ENCODE data around the gene ACBD7.

The ACBD7 gene

DNA sequence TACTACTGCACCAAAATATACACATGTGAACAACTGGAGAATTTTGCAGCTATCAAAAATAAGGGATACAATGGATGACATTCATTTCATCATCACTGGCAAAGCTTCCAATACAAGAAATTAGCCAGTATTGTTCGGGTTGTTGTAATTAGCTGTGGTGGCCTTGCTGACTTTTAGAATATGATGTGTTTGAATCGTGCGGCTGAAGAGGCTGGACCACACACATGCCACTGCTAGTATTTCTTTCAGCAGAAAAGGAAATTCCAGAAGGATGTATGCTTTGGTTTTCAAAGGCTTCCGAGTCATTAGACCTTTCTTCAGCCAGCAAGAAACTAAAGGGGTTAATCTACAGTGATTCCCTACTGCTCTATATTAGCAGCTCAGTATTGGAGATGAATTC, 25.2 kb upstream of the ACBD7 start:
- no peak for DNase-seq (ENCODE audit: low read depth)
- TF ChIP-seq, protein P1, sequence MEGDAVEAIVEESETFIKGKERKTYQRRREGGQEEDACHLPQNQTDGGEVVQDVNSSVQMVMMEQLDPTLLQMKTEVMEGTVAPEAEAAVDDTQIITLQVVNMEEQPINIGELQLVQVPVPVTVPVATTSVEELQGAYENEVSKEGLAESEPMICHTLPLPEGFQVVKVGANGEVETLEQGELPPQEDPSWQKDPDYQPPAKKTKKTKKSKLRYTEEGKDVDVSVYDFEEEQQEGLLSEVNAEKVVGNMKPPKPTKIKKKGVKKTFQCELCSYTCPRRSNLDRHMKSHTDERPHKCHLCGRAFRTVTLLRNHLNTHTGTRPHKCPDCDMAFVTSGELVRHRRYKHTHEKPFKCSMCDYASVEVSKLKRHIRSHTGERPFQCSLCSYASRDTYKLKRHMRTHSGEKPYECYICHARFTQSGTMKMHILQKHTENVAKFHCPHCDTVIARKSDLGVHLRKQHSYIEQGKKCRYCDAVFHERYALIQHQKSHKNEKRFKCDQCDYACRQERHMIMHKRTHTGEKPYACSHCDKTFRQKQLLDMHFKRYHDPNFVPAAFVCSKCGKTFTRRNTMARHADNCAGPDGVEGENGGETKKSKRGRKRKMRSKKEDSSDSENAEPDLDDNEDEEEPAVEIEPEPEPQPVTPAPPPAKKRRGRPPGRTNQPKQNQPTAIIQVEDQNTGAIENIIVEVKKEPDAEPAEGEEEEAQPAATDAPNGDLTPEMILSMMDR (conservative IDR thresholded peaks at IDR 0.05; ENCODE audit: low read depth, low read length): no peak
- no peak overlapping the region for H3K4me3 ChIP-seq (ENCODE audit: low read length)

- H3K4me3 ChIP-seq (ENCODE audit: low read length): no peak overlapping the region
- TF ChIP-seq, protein P1 (conservative IDR thresholded peaks at IDR 0.05; ENCODE audit: low read depth, low read length): no peak
- DNase-seq (ENCODE audit: low read depth): no peak
These were observed 24.1 kb upstream of the ACBD7 start for GRCh38 chr10:15112657-15113056.

DNA sequence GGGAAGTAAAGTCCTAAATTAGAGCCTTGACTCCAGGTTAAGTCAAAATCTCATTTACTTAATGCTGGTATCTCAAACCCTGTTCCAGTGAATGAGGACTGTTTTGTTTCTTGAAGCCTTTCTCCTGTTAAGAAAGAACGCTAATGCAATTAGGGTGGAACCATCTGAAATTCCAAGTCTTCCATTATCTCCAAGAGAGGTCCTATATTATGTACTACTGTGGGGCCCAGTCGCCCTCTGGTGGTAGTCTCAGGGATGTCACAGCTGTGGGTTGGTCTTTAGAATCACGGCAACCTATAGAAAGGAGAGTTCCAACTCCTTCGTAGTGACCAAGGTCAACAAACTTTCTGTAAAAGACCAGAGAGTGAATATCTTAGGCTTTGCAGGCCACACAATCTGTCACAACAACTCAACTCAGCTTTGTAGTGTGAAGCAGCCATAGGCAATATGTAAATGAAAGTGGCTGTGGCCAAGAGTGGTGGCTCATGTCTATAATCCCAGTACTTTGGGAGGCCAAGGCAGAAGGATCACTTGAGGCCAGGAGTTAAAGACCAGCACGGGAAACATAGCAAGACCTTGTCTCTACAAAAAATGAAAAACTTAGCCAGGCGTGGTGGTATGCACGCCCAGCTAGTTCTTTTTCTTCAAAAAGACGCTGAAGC, 17.9 kb upstream of the ACBD7 start:
- DNase-seq (ENCODE audit: low read depth): no peak
- no peak overlapping the region for H3K4me3 ChIP-seq (ENCODE audit: low read length)
- TF ChIP-seq, protein P1 (conservative IDR thresholded peaks at IDR 0.05; ENCODE audit: low read depth, low read length): peak; percentile 95

DNA sequence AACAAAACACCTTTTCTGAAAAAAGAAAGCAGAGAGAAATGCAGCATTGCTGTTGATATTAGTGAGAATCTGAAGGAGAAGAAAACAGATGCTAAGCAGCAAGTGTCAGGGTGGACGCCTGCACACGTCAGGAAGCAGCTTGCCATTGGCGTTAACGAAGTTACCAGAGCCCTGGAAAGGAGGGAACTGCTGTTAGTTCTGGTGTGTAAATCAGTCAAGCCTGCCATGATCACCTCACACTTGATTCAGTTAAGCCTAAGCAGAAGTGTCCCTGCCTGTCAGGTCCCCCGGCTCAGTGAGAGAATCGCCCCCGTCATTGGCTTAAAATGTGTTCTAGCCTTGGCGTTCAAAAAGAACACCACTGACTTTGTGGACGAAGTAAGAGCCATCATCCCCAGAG, 14.9 kb upstream of the ACBD7 start:
- no peak for DNase-seq (ENCODE audit: low read depth)
- H3K4me3 ChIP-seq (ENCODE audit: low read length): no peak overlapping the region
- TF ChIP-seq, protein P1 (conservative IDR thresholded peaks at IDR 0.05; ENCODE audit: low read depth, low read length): no peak

- no peak for DNase-seq (ENCODE audit: low read depth)
- H3K4me3 ChIP-seq (ENCODE audit: low read length): no peak overlapping the region
- TF ChIP-seq, protein P1 (conservative IDR thresholded peaks at IDR 0.05; ENCODE audit: low read depth, low read length): no peak
These were observed 11.3 kb upstream of the ACBD7 start for GRCh38 chr10:15099886-15100285.

- DNase-seq (ENCODE audit: low read depth): peak; percentile 70
- TF ChIP-seq, protein P1 (conservative IDR thresholded peaks at IDR 0.05; ENCODE audit: low read depth, low read length): peak; percentile 0
- peak within 1 kb of the TSS; percentile 90 for H3K4me3 ChIP-seq (ENCODE audit: low read length)
These were observed 8.6 kb upstream of the ACBD7 start, which contains the start of gene RPP38 for GRCh38 chr10:15097011-15097812. Gene RPP38 (plus strand): TSS chr10:15097355. CDS start chr10:15103315, 5,960 bp downstream.

GRCh38 chr10:15096661-15097010, 8.1 kb upstream of the ACBD7 start:
- TF ChIP-seq, protein P1 (conservative IDR thresholded peaks at IDR 0.05; ENCODE audit: low read depth, low read length): no peak
- DNase-seq (ENCODE audit: low read depth): no peak
- peak overlapping the region; percentile 90 for H3K4me3 ChIP-seq (ENCODE audit: low read length)

Data from retinal pigment epithelial cell (primary cell).